CD4-positive, alpha-beta T cell (primary cell): ENCODE results near the gene ADCYAP1R1. TPM values are rescaled to one million over a fixed set of nuclear protein-coding genes. Genes with fewer than 3 reads are reported as not detected.

Experiments used
- ATAC-seq: fragments of 200-7000 bp; cut with Tn5 transposase; one replicate; pipeline ENCODE4 v1.10.0; 2022; ENCODE audit warnings: mild to moderate bottlenecking; ENCODE audit not compliant: poor library complexity
- CTCF ChIA-PET: fragments of 350-600 bp; sonication (Branson Sonifier 250); formaldehyde crosslinking; loops from one replicate; lab custom pipeline; 2021; ENCODE audit warnings: antibody characterized with exemption, inconsistent platforms; lab: Charles Lee
- POLR2A ChIA-PET: fragments of 350-600 bp; sonication (Branson Sonifier 250); formaldehyde crosslinking; loops from one replicate; lab custom pipeline; 2021; ENCODE audit warnings: antibody characterized with exemption, inconsistent platforms; lab: Charles Lee
- DNase-seq, 14 experiments: peaks; one replicate each; pipeline ENCODE4 v3.0.0-alpha.2; 2013 to 2020; ENCODE audit warnings: mixed read lengths in 2 of 14
- H3K27ac ChIP-seq, 2 donors: one replicate each; pipeline versions ENCODE4 v1.5.1 to v1.7.0; 2013; ENCODE audit warnings: low read length in 2 of 2, low read depth in 1 of 2, mild to moderate bottlenecking in 1 of 2
- H3K27me3 ChIP-seq, 2 experiments: 1 replicate in 1 of 2; 2 replicates in 1 of 2; pipeline versions ENCODE4 v1.6.1 to v1.7.0; 2013; ENCODE audit warnings: low read length in 2 of 2, control low read depth in 1 of 2, mild to moderate bottlenecking in 1 of 2, moderate library complexity in 1 of 2; ENCODE audit not compliant: insufficient read depth in 2 of 2, control insufficient read depth in 1 of 2
- H3K36me3 ChIP-seq: one replicate; pipeline ENCODE4 v1.6.1; 2013; ENCODE audit warnings: low read length, control low read depth; ENCODE audit not compliant: insufficient read depth
- H3K4me1 ChIP-seq: one replicate; pipeline ENCODE4 v1.6.1; 2013; ENCODE audit warnings: low read length, control low read depth; ENCODE audit not compliant: insufficient read depth
- H3K4me3 ChIP-seq: one replicate; pipeline ENCODE4 v1.5.1; 2013; ENCODE audit warnings: mild to moderate bottlenecking, low read length, moderate library complexity
- H3K9me3 ChIP-seq, 2 experiments: 1 replicate in 1 of 2; 2 replicates in 1 of 2; pipeline versions ENCODE4 v1.6.1 to v1.7.0; 2013; ENCODE audit warnings: low read length in 2 of 2, mild to moderate bottlenecking in 2 of 2, control low read depth in 1 of 2, moderate library complexity in 1 of 2; ENCODE audit not compliant: control insufficient read depth in 1 of 2, insufficient read depth in 1 of 2
- H3K27ac Mint-ChIP-seq: one replicate; pipeline ENCODE4 v1.8.0; 2020; ENCODE audit warnings: mixed read lengths
- H3K27me3 Mint-ChIP-seq: one replicate; pipeline ENCODE4 v1.8.0; 2021; ENCODE audit warnings: mixed read lengths
- H3K36me3 Mint-ChIP-seq: one replicate; pipeline ENCODE4 v1.8.0; 2021; ENCODE audit warnings: low read depth, mixed read lengths
- H3K4me1 Mint-ChIP-seq: one replicate; pipeline ENCODE4 v1.8.0; 2021; ENCODE audit warnings: low read depth, mixed read lengths
- H3K4me3 Mint-ChIP-seq: one replicate; pipeline ENCODE4 v1.8.0; 2020; ENCODE audit warnings: mild to moderate bottlenecking, mixed read lengths
- H3K9me3 Mint-ChIP-seq: one replicate; pipeline ENCODE4 v1.8.0; 2020; ENCODE audit warnings: mixed read lengths
- CTCF ChIP-seq: fragments of 200-600 bp; IDR thresholded peaks from one replicate; pipeline ENCODE4 v1.8.0; 2022; ENCODE audit warnings: antibody characterized with exemption, mild to moderate bottlenecking
- intact Hi-C, 2 experiments: fragments of 100-400 bp; cut with DNase I in 1 of 2; cut with micrococcal nuclease in 1 of 2; formaldehyde crosslinking; loops; one replicate each; pipeline versions ENCODE4 v1.15.1 to v1.9.0; 2023 to 2025; cut with DNase I, micrococcal nuclease
- total RNA-seq, 174 experiments: library from RNA in 2 of 174; stranded (reverse) in 2 of 174; gene quantifications; one replicate each; pipeline ENCODE4 v1.2.3 and lab custom pipeline; 2021 to 2026

The ADCYAP1R1 gene
- total RNA-seq, 2 experiments from 2014 or later, result not detected

- CTCF ChIA-PET, result no interaction called here
- Mint-ChIP-seq H3K4me1 (no peaks in the 10 kb centered on the region), H3K27me3 (peaks cover 40% of the 10 kb centered on the region), H3K4me3 (no peak overlapping the region), H3K27ac (no peak overlapping the region), H3K9me3 (no peaks in the 10 kb centered on the region), H3K36me3 (no peaks in the 10 kb centered on the region)
- no peak for TF ChIP-seq CTCF
- H3K4me3 ChIP-seq, result no peak overlapping the region
- peaks cover 0 to 5% of the 10 kb centered on the region in 2 experiments for H3K27me3 ChIP-seq
- H3K9me3 ChIP-seq, result peaks cover 0 to 4% of the 10 kb centered on the region in 2 experiments
- ATAC-seq (no peak), DNase-seq (no peak)
- H3K27ac ChIP-seq, result no peak overlapping the region
- H3K4me1 ChIP-seq, result no peaks in the 10 kb centered on the region
- no peaks in the 10 kb centered on the region for H3K36me3 ChIP-seq
- POLR2A ChIA-PET, result no interaction called here
- intact Hi-C loops, result no loop called here
These were observed 30.3 kb downstream of the ADCYAP1R1 start for GRCh38 chr7:31082447-31082846.

GRCh38 chr7:31083210-31083786 is 31.2 kb downstream of the ADCYAP1R1 start:
- TF ChIP-seq CTCF, result no peak
- Mint-ChIP-seq H3K27ac (no peak overlapping the region), H3K36me3 (no peaks in the 10 kb centered on the region), H3K9me3 (no peaks in the 10 kb centered on the region), H3K4me1 (no peaks in the 10 kb centered on the region), H3K4me3 (no peak overlapping the region), H3K27me3 (peaks cover 40% of the 10 kb centered on the region)
- Histone ChIP-seq H3K27ac (no peak overlapping the region), H3K36me3 (no peaks in the 10 kb centered on the region), H3K4me3 (no peak overlapping the region), H3K4me1 (no peaks in the 10 kb centered on the region), H3K27me3 (peaks cover 0 to 5% of the 10 kb centered on the region in 2 experiments), H3K9me3 (peaks cover 0 to 4% of the 10 kb centered on the region in 2 experiments)
- intact Hi-C loops, result no loop called here
- ATAC-seq (no peak), DNase-seq (no peak)
- ChIA-PET CTCF (no interaction called here), POLR2A (no interaction called here)

GRCh38 chr7:31084226-31084625 is 32.1 kb downstream of the ADCYAP1R1 start:
- H3K4me3 ChIP-seq, result no peak overlapping the region
- H3K27me3 ChIP-seq, result peaks cover 0 to 5% of the 10 kb centered on the region in 2 experiments
- Mint-ChIP-seq H3K4me1 (no peaks in the 10 kb centered on the region), H3K9me3 (no peaks in the 10 kb centered on the region), H3K27me3 (peaks cover 38% of the 10 kb centered on the region), H3K4me3 (no peak overlapping the region), H3K27ac (no peak overlapping the region), H3K36me3 (no peaks in the 10 kb centered on the region)
- POLR2A ChIA-PET, result no interaction called here
- H3K4me1 ChIP-seq, result no peaks in the 10 kb centered on the region
- H3K27ac ChIP-seq, result no peak overlapping the region
- CTCF ChIA-PET, result no interaction called here
- no peaks in the 10 kb centered on the region for H3K36me3 ChIP-seq
- no peak for TF ChIP-seq CTCF
- intact Hi-C loops, result no loop called here
- DNase-seq, result no peak
- ATAC-seq, result no peak
- H3K9me3 ChIP-seq, result no peaks in the 10 kb centered on the region
